Smooth muscle cell of the brain vasculature (primary cell): ENCODE measurements around the gene KIAA1549.
"Not testable (repeated sequence)": the region's sequence is repeated elsewhere in the genome, so short reads cannot be mapped to it uniquely, and the experiment has no call there.

Experiments
- DNase-seq: peaks from one replicate; pipeline ENCODE4 v3.0.0-alpha.2; 2012; ENCODE audit warnings: low read depth, low spot score

Gene KIAA1549

GRCh38 chr7:138944592-138944991, 36.6 kb downstream of the KIAA1549 start:
- DNase-seq = no peak

- no peak for DNase-seq
Measured at GRCh38 chr7:138943061-138943460, 38.1 kb downstream of the KIAA1549 start.

- DNase-seq = no peak
Measured at GRCh38 chr7:138941545-138941944, 39.6 kb downstream of the KIAA1549 start.

- not testable (repeated sequence) for DNase-seq
Measured at GRCh38 chr7:138940602-138941001, 40.6 kb downstream of the KIAA1549 start.

- no peak for DNase-seq
Measured at GRCh38 chr7:138937484-138937883, 43.7 kb downstream of the KIAA1549 start.

- no peak for DNase-seq
Measured at GRCh38 chr7:138935465-138936011, 45.7 kb downstream of the KIAA1549 start.

GRCh38 chr7:138934861-138935260, 46.3 kb downstream of the KIAA1549 start:
- no peak for DNase-seq

- DNase-seq = no peak
Measured at GRCh38 chr7:138934367-138934766, 46.8 kb downstream of the KIAA1549 start.

- no peak for DNase-seq
Measured at GRCh38 chr7:138932870-138933269, 48.3 kb downstream of the KIAA1549 start.

- no peak for DNase-seq
Measured at GRCh38 chr7:138932427-138932826, 48.8 kb downstream of the KIAA1549 start.

GRCh38 chr7:138929969-138930368, 51.2 kb downstream of the KIAA1549 start:
- no peak for DNase-seq

- DNase-seq = no peak
Measured at GRCh38 chr7:138926241-138926612, 55.0 kb downstream of the KIAA1549 start.

GRCh38 chr7:138924501-138925225, 56.5 kb downstream of the KIAA1549 start:
- no peak for DNase-seq

GRCh38 chr7:138921277-138921676, 59.9 kb downstream of the KIAA1549 start:
- no peak for DNase-seq

- no peak for DNase-seq
Measured at GRCh38 chr7:138919911-138920310, 61.3 kb downstream of the KIAA1549 start.

GRCh38 chr7:138919216-138919615, 62.0 kb downstream of the KIAA1549 start:
- no peak for DNase-seq

- no peak for DNase-seq
Measured at GRCh38 chr7:138918756-138919155, 62.4 kb downstream of the KIAA1549 start.

GRCh38 chr7:138918176-138918575, 63.0 kb downstream of the KIAA1549 start:
- DNase-seq = no peak

GRCh38 chr7:138917771-138918170, 63.4 kb downstream of the KIAA1549 start:
- no peak for DNase-seq

- DNase-seq = no peak
Measured at GRCh38 chr7:138916731-138917130, 64.5 kb downstream of the KIAA1549 start.

GRCh38 chr7:138916275-138916674, 64.9 kb downstream of the KIAA1549 start:
- DNase-seq = no peak

- no peak for DNase-seq
Measured at GRCh38 chr7:138913783-138914182, 67.4 kb downstream of the KIAA1549 start.

- no peak for DNase-seq
Measured at GRCh38 chr7:138911007-138911406, 70.2 kb downstream of the KIAA1549 start.

GRCh38 chr7:138907850-138908249, 73.3 kb downstream of the KIAA1549 start:
- DNase-seq = no peak
